Loucy (cell line): ENCODE data around the gene ISX.

Experiments
- EZH2phosphoT487 ChIP-seq: fragments of 200-600 bp; IDR thresholded peaks from 2 replicates; pipeline ENCODE4 v1.6.1; 2018; ENCODE audit warnings: antibody characterized with exemption, mild to moderate bottlenecking, moderate library complexity, borderline replicate concordance
- TF ChIP-seq, protein P1 (sequence below): fragments of 200-600 bp; sonication (generic); conservative IDR thresholded peaks from 2 replicates; pipeline ENCODE4 v1.5.1; 2014; ENCODE audit warnings: mild to moderate bottlenecking, antibody characterized with exemption, low read length

GRCh38 chr22:35134637-35135036 lies 68.7 kb downstream of the ISX start:
- TF ChIP-seq, protein P1, sequence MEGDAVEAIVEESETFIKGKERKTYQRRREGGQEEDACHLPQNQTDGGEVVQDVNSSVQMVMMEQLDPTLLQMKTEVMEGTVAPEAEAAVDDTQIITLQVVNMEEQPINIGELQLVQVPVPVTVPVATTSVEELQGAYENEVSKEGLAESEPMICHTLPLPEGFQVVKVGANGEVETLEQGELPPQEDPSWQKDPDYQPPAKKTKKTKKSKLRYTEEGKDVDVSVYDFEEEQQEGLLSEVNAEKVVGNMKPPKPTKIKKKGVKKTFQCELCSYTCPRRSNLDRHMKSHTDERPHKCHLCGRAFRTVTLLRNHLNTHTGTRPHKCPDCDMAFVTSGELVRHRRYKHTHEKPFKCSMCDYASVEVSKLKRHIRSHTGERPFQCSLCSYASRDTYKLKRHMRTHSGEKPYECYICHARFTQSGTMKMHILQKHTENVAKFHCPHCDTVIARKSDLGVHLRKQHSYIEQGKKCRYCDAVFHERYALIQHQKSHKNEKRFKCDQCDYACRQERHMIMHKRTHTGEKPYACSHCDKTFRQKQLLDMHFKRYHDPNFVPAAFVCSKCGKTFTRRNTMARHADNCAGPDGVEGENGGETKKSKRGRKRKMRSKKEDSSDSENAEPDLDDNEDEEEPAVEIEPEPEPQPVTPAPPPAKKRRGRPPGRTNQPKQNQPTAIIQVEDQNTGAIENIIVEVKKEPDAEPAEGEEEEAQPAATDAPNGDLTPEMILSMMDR: no peak
- no peak for TF ChIP-seq EZH2phosphoT487
